ENCODE data around the gene FUS. TPM values are rescaled to one million over a fixed set of nuclear protein-coding genes. Genes with fewer than 3 reads are reported as not detected.

The FUS gene
- total RNA-seq, 2 donors from 2014 or later: 698 to 827 TPM

DNA sequence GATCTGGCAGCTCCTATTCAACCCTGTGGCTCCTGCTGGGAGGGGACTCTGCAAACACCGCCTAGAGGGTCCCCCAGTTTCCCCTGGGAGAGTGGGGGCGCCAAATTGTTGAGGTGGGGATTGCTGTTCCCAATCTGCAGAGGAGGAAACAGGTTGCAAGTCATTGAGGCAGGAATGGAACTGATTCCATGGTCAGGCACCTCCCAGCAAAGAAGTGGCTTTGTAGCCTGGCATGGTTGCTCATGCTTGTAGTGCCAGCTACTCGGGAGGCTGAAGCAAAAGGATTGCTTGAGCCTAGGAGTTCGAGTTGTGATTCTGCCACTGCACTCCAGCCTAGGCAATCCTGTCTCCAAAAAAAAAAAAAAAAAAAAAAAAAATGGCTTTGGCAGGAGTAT lies 37.2 kb downstream of the FUS start:
- Mint-ChIP-seq H3K9me3 (no peaks in the 10 kb centered on the region), H3K27me3 (ENCODE audit: insufficient read depth) (peaks cover 80% of the 10 kb centered on the region), H3K36me3 (ENCODE audit: low read depth) (no peaks in the 10 kb centered on the region), H3K27ac (no peak overlapping the region), H3K4me1 (peaks cover 10% of the 10 kb centered on the region), H3K4me3 (no peak overlapping the region)
- peaks cover 61% of the 10 kb centered on the region for H3K27me3 ChIP-seq (ENCODE audit: control insufficient read depth, insufficient read depth, low read length, poor library complexity, severe bottlenecking)
- no peaks in the 10 kb centered on the region for H3K36me3 ChIP-seq (ENCODE audit: control insufficient read depth, insufficient read depth, low read length)
- no peak overlapping the region for H3K27ac ChIP-seq (ENCODE audit: low read depth, low read length)
- no peak for DNase-seq
- H3K9ac ChIP-seq (ENCODE audit: extremely low read depth, low read length, poor library complexity, severe bottlenecking): no peak overlapping the region
- H3K4me1 ChIP-seq (ENCODE audit: control insufficient read depth, insufficient read depth, low read length): peaks cover 4% of the 10 kb centered on the region
- H3K9me3 ChIP-seq (ENCODE audit: control insufficient read depth, low read length): no peaks in the 10 kb centered on the region
- WGBS, 2 experiments (ENCODE audit: insufficient coverage in 1 of 2, insufficient read length in 1 of 2): 0 to 41% methylated on average over 1 to 4 of the region's 4 CpGs
- peak overlapping the region; percentile 65 for H3K4me3 ChIP-seq (ENCODE audit: low read length)
- TF ChIP-seq, protein P1, sequence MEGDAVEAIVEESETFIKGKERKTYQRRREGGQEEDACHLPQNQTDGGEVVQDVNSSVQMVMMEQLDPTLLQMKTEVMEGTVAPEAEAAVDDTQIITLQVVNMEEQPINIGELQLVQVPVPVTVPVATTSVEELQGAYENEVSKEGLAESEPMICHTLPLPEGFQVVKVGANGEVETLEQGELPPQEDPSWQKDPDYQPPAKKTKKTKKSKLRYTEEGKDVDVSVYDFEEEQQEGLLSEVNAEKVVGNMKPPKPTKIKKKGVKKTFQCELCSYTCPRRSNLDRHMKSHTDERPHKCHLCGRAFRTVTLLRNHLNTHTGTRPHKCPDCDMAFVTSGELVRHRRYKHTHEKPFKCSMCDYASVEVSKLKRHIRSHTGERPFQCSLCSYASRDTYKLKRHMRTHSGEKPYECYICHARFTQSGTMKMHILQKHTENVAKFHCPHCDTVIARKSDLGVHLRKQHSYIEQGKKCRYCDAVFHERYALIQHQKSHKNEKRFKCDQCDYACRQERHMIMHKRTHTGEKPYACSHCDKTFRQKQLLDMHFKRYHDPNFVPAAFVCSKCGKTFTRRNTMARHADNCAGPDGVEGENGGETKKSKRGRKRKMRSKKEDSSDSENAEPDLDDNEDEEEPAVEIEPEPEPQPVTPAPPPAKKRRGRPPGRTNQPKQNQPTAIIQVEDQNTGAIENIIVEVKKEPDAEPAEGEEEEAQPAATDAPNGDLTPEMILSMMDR (conservative IDR thresholded peaks at IDR 0.05): peak; percentile 4

DNA sequence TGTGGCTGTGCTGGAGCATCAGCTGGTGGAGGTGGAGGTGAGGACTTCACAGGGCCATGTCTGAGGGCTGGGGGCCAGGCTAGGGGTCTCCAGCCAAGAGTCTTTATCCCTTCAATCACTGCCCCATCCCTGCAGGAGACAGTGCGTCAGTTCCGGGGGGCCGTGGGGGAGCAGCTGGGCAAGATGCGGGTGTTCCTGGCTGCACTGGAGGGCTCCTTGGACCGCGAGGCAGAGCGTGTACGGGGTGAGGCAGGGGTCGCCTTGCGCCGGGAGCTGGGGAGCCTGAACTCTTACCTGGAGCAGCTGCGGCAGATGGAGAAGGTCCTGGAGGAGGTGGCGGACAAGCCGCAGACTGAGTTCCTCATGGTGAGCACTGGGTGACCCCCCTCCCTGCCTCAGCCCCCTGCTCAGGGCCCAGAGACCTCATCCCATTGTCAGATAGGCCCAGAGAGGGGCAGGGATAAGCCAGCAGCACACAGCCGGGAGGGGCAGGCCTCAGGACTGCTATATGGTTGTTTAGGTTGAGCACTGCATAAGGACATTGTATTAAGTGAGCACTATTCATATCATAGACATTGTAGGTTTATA lies 39.3 kb downstream of the FUS start:
- Histone ChIP-seq H3K9ac (ENCODE audit: extremely low read depth, low read length, poor library complexity, severe bottlenecking) (no peak overlapping the region), H3K27ac (ENCODE audit: low read depth, low read length) (no peak overlapping the region), H3K4me1 (ENCODE audit: control insufficient read depth, insufficient read depth, low read length) (peaks cover 4% of the 10 kb centered on the region), H3K27me3 (ENCODE audit: control insufficient read depth, insufficient read depth, low read length, poor library complexity, severe bottlenecking) (peaks cover 49% of the 10 kb centered on the region), H3K4me3 (ENCODE audit: low read length) (no peak overlapping the region), H3K9me3 (ENCODE audit: control insufficient read depth, low read length) (no peaks in the 10 kb centered on the region), H3K36me3 (ENCODE audit: control insufficient read depth, insufficient read depth, low read length) (no peaks in the 10 kb centered on the region)
- no peak overlapping the region for H3K4me3 Mint-ChIP-seq
- 96 to 97% methylated on average over 10 to 15 of the region's 15 CpGs for WGBS, 2 experiments (ENCODE audit: insufficient coverage in 1 of 2, insufficient read length in 1 of 2)
- H3K27me3 Mint-ChIP-seq (ENCODE audit: insufficient read depth): peaks cover 62% of the 10 kb centered on the region
- H3K9me3 Mint-ChIP-seq: no peaks in the 10 kb centered on the region
- H3K36me3 Mint-ChIP-seq (ENCODE audit: low read depth): no peaks in the 10 kb centered on the region
- peaks cover 8% of the 10 kb centered on the region for H3K4me1 Mint-ChIP-seq
- TF ChIP-seq, protein P1 (conservative IDR thresholded peaks at IDR 0.05): no peak
- no peak overlapping the region for H3K27ac Mint-ChIP-seq
- no peak for DNase-seq

DNA sequence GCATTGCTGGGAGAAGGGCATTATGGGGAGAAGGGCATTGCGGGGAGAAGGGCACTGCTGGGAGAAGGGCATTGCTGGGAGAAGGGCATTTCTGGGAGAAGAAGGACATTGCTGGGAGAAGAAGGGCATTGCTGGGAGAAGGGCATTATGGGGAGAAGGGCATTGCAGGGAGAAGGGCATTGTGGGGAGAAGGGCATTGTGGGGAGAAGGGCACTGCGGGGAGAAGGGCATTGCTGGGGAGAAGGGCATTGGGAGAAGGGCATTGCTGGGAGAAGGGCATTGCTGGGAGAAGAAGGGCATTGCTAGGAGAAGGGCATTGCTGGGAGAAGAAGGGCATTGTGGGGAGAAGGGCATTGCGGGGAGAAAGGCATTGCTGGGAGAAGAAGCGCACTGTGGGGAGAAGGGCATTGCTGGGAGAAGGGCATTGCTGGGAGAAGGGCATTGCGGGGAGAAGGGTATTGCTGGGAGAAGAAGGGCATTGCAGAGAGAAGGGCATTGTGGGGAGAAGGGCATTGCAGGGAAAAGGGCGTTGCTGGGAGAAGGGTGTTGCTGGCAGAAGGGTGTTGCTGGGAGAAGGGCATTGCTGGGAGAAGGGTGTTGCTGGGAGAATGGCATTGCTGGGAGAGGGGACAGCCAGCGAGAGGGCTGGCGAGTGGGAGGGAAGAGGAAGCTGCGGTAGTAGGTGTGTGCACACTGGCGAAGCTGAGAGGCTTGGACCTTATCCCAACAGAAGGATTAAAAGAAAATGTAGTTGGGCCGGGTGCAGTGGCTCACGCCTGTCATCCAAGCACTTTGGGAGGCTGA lies 41.6 kb downstream of the FUS start:
- WGBS, 2 experiments (ENCODE audit: insufficient coverage in 1 of 2, insufficient read length in 1 of 2): 88 to 90% methylated on average over 9 to 12 of the region's 12 CpGs
- Mint-ChIP-seq H3K36me3 (ENCODE audit: low read depth) (no peaks in the 10 kb centered on the region), H3K27ac (no peak overlapping the region), H3K27me3 (ENCODE audit: insufficient read depth) (peaks cover 44% of the 10 kb centered on the region), H3K4me1 (peaks cover 3% of the 10 kb centered on the region), H3K9me3 (no peaks in the 10 kb centered on the region), H3K4me3 (no peak overlapping the region)
- H3K9ac ChIP-seq (ENCODE audit: extremely low read depth, low read length, poor library complexity, severe bottlenecking): no peak overlapping the region
- no peaks in the 10 kb centered on the region for H3K9me3 ChIP-seq (ENCODE audit: control insufficient read depth, low read length)
- peaks cover 26% of the 10 kb centered on the region for H3K27me3 ChIP-seq (ENCODE audit: control insufficient read depth, insufficient read depth, low read length, poor library complexity, severe bottlenecking)
- H3K36me3 ChIP-seq (ENCODE audit: control insufficient read depth, insufficient read depth, low read length): no peaks in the 10 kb centered on the region
- H3K4me1 ChIP-seq (ENCODE audit: control insufficient read depth, insufficient read depth, low read length): no peaks in the 10 kb centered on the region
- TF ChIP-seq, protein P1 (conservative IDR thresholded peaks at IDR 0.05): no peak
- H3K27ac ChIP-seq (ENCODE audit: low read depth, low read length): no peak overlapping the region
- peak; percentile 59 for DNase-seq
- H3K4me3 ChIP-seq (ENCODE audit: low read length): no peak overlapping the region
